Activated CD8-positive, alpha-beta T cell treated with anti-CD3 and anti-CD28 coated beads for 36 hours (primary cell): ENCODE results near the gene FAM227A. TPM values are rescaled to one million over a fixed set of nuclear protein-coding genes. Genes with fewer than 3 reads are reported as not detected.

Source experiments
- ATAC-seq: fragments of 200-7000 bp; cut with Tn5 transposase; one replicate; pipeline ENCODE4 v1.10.0; 2021; ENCODE audit warnings: mild to moderate bottlenecking, moderate library complexity
- CTCF ChIA-PET: fragments of 350-600 bp; sonication (Branson Sonifier 250); formaldehyde crosslinking; loops from one replicate; lab custom pipeline; 2021; ENCODE audit warnings: antibody characterized with exemption; lab: Charles Lee
- POLR2A ChIA-PET: fragments of 350-600 bp; sonication (Branson Sonifier 250); formaldehyde crosslinking; loops from one replicate; lab custom pipeline; 2021; ENCODE audit warnings: antibody characterized with exemption; lab: Charles Lee
- DNase-seq: peaks from one replicate; pipeline ENCODE4 v3.0.0-alpha.2; 2020
- H3K27ac Mint-ChIP-seq: one replicate; pipeline ENCODE4 v1.8.0; 2021; ENCODE audit warnings: mild to moderate bottlenecking, mixed read lengths
- H3K27me3 Mint-ChIP-seq: one replicate; pipeline ENCODE4 v1.8.0; 2021; ENCODE audit warnings: mixed read lengths
- H3K36me3 Mint-ChIP-seq: one replicate; pipeline ENCODE4 v1.8.0; 2021; ENCODE audit warnings: low read depth, mixed read lengths
- H3K4me1 Mint-ChIP-seq: one replicate; pipeline ENCODE4 v1.8.0; 2021; ENCODE audit warnings: low read depth, mixed read lengths
- H3K4me3 Mint-ChIP-seq: one replicate; pipeline ENCODE4 v1.8.0; 2021; ENCODE audit warnings: mild to moderate bottlenecking, moderate library complexity, mixed read lengths
- H3K9me3 Mint-ChIP-seq: one replicate; pipeline ENCODE4 v1.8.0; 2021; ENCODE audit warnings: mixed read lengths
- intact Hi-C: fragments of 100-400 bp; cut with micrococcal nuclease; formaldehyde crosslinking; loops from one replicate; pipeline ENCODE4 v1.10.0; 2022
- total RNA-seq, 2 experiments: library from RNA; stranded (reverse); gene quantifications; one replicate each; pipeline ENCODE4 v1.2.3, GENCODE V29; 2021
- TF ChIP-seq, protein P1 (sequence below): fragments of 200-600 bp; IDR thresholded peaks from one replicate; pipeline ENCODE4 v1.8.0; 2022; ENCODE audit warnings: antibody characterized with exemption, mild to moderate bottlenecking

Gene FAM227A
- total RNA-seq, 2 experiments from 2014 or later, result 0.74 to 1.1 TPM

DNA sequence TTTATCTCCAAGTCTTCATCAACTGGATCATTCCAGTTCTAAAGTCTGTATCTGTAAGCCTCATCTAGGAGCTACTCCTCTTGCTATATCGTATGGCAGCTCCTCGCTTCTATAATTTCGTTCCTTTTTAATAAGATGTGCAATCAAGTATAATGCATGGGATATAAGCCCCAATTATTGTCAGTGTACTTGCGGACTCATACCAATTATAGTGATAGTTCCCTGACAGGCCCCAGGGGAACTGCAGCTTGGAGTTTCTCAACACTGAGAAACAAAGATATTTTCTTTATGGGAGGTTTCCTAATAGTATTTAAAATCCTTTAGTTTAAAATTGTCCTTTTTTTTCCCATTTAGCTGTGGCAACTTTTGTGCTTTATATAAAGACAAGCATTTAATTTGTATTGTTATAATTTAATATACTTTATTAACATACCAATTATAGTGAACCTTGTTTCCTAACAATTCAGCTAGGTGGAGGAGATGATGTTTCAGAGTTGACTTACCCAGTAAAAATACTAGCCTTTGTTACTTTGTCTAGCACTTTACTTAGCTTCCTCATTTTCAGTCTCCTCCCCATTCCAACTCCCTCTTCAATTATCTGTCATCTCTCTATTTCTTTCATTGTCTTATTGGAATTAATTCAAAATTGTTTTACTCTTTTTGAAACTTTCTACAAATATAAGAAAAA is 124.8 kb downstream of the FAM227A start:
- CTCF ChIA-PET, result no interaction called here
- Mint-ChIP-seq H3K36me3 (peaks cover under 1% of the 10 kb centered on the region), H3K4me1 (peaks cover 14% of the 10 kb centered on the region), H3K27me3 (no peaks in the 10 kb centered on the region), H3K9me3 (no peaks in the 10 kb centered on the region), H3K27ac (peak overlapping the region; percentile 96), H3K4me3 (peak overlapping the region; percentile 61)
- intact Hi-C loops, result no loop called here
- POLR2A ChIA-PET, result interaction anchor here (0.6 to 1.1 kb wide), 2 partner anchors 21 to 84 kb away, joined by 3 read pairs; no protein-coding TSS in a partner anchor
- TF ChIP-seq, protein P1, sequence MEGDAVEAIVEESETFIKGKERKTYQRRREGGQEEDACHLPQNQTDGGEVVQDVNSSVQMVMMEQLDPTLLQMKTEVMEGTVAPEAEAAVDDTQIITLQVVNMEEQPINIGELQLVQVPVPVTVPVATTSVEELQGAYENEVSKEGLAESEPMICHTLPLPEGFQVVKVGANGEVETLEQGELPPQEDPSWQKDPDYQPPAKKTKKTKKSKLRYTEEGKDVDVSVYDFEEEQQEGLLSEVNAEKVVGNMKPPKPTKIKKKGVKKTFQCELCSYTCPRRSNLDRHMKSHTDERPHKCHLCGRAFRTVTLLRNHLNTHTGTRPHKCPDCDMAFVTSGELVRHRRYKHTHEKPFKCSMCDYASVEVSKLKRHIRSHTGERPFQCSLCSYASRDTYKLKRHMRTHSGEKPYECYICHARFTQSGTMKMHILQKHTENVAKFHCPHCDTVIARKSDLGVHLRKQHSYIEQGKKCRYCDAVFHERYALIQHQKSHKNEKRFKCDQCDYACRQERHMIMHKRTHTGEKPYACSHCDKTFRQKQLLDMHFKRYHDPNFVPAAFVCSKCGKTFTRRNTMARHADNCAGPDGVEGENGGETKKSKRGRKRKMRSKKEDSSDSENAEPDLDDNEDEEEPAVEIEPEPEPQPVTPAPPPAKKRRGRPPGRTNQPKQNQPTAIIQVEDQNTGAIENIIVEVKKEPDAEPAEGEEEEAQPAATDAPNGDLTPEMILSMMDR, result no peak
- peak; percentile 47 for ATAC-seq
- DNase-seq, result no peak

Other genes starting within 250 kb of the FAM227A start
- not detected for gene KCNJ4, start 201.2 kb downstream of the FAM227A start, total RNA-seq
- 1 to 10 TPM; 1.7 to 2.1 TPM for gene KDELR3, start 188.3 kb downstream of the FAM227A start, total RNA-seq
- 100 to 1,000 TPM; 320 to 334 TPM for gene DDX17, start 150.1 kb downstream of the FAM227A start, total RNA-seq
- 10 to 100 TPM; 14.2 to 15.1 TPM for gene DMC1, start 86.2 kb downstream of the FAM227A start, total RNA-seq
- 10 to 100 TPM; 15.6 to 15.7 TPM for gene CBY1, start 246 bp upstream of the FAM227A start, total RNA-seq
- gene TOMM22, start 25.6 kb upstream of the FAM227A start, total RNA-seq, result 100 to 1,000 TPM; 155 to 158 TPM
- 10 to 100 TPM; 84.7 to 88.1 TPM for gene JOSD1, start 44.6 kb upstream of the FAM227A start, total RNA-seq
- 10 to 100 TPM; 93.3 to 97.6 TPM for gene GTPBP1, start 49.6 kb upstream of the FAM227A start, total RNA-seq
- gene SUN2, start 99.6 kb upstream of the FAM227A start, total RNA-seq, result 100 to 1,000 TPM; 101 to 107 TPM
- 1 to 10 TPM; 5.5 to 6.0 TPM for gene DNAL4, start 137.8 kb upstream of the FAM227A start, total RNA-seq
- under 1 TPM; 0.69 to 0.83 TPM for gene NPTXR, start 187.6 kb upstream of the FAM227A start, total RNA-seq
- 10 to 100 TPM; 97.7 to 99.4 TPM for gene CBX6, start 215.8 kb upstream of the FAM227A start, total RNA-seq